NOMO-1 (cell line): ENCODE measurements around the gene ACTN1.
A peak's percentile ranks its signal among the peaks of the same experiment; 100 is the strongest.

Experiments
- DNase-seq, 2 experiments: peaks; one replicate each; lab custom pipeline; 2025; ENCODE audit not compliant: unreplicated experiment in 2 of 2; lab: John Stamatoyannopoulos, UW

Gene ACTN1

GRCh38 chr14:68951800-68952530 lies 27.1 kb downstream of the ACTN1 start:
- no peak for DNase-seq

GRCh38 chr14:68951035-68951797 lies 27.9 kb downstream of the ACTN1 start:
- peak in 1 of 2 experiments; percentile 20 for DNase-seq

- DNase-seq, result peak in 1 of 2 experiments; percentile 37
Measured at GRCh38 chr14:68950111-68950510, 29.0 kb downstream of the ACTN1 start.

- no peak for DNase-seq
Measured at GRCh38 chr14:68949601-68949965, 29.5 kb downstream of the ACTN1 start.

GRCh38 chr14:68948686-68949600 lies 30.2 kb downstream of the ACTN1 start:
- DNase-seq, result no peak

- DNase-seq, result no peak
Measured at GRCh38 chr14:68947802-68948201, 31.3 kb downstream of the ACTN1 start.

- DNase-seq, result no peak
Measured at GRCh38 chr14:68946489-68946822, 32.6 kb downstream of the ACTN1 start.

- DNase-seq, result no peak
Measured at GRCh38 chr14:68945585-68946488, 33.3 kb downstream of the ACTN1 start.

- DNase-seq, result no peak
Measured at GRCh38 chr14:68945190-68945584, 33.9 kb downstream of the ACTN1 start.

GRCh38 chr14:68944162-68944561 lies 34.9 kb downstream of the ACTN1 start:
- DNase-seq, result no peak

GRCh38 chr14:68943107-68943506 lies 36.0 kb downstream of the ACTN1 start:
- DNase-seq, result no peak

- DNase-seq, result no peak
Measured at GRCh38 chr14:68942296-68943035, 36.6 kb downstream of the ACTN1 start.

- no peak for DNase-seq
Measured at GRCh38 chr14:68941820-68942219, 37.3 kb downstream of the ACTN1 start.

GRCh38 chr14:68940614-68941185 lies 38.4 kb downstream of the ACTN1 start:
- DNase-seq, result no peak

GRCh38 chr14:68939893-68940613 lies 39.0 kb downstream of the ACTN1 start:
- DNase-seq, result no peak

- DNase-seq, result no peak
Measured at GRCh38 chr14:68939181-68939892, 39.8 kb downstream of the ACTN1 start.

- DNase-seq, result no peak
Measured at GRCh38 chr14:68938271-68939150, 40.6 kb downstream of the ACTN1 start.
